HL-60/S4 treated with retinoic acid at 250 ng/mL for 4 days and 3 days (cell line): Measurements from ENCODE around the gene TXNDC11.

Source experiments
- in situ Hi-C: fragments of 300-500 bp; cut with MboI; formaldehyde crosslinking; loops from 2 replicates; pipeline ENCODE4 v1.7.0; 2022; ENCODE audit warnings: low sequenced_read_pairs

Gene TXNDC11

DNA sequence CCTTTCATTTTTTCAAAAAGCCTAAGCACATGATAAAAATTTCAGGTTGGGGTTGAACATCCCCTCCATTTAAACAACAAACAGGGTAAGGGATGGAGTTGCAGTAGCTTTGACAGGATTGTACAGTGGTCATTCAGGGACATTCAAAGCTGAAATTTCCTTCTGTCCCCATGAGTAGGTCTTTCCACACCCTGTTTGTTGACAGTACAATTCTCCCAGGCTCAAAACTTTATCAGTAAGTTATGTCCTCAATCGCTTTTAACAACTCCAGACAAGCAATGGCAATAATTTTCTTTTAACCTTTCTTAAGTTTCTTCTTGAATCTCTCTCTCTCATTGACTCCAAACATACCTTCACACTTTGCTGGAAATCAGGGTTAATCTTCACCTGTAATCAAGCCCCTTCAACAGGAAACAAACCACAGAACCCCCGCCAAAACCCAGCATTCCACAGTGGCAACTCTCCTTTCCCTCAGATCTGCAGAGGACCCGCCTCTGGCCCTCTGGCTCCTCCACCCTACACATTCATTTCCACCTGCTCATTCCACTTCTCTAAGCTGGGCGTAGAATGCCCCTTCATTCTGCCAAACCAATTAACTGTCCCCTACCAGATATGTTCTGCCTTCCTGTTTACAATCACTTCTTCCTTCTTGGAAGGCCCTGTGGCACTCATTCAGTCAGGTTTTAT, 20.7 kb downstream of the TXNDC11 start:
- in situ Hi-C loops, result loop anchor here (25.0 kb wide), 2 partner anchors 310 to 760 kb away; no protein-coding TSS in a partner anchor

DNA sequence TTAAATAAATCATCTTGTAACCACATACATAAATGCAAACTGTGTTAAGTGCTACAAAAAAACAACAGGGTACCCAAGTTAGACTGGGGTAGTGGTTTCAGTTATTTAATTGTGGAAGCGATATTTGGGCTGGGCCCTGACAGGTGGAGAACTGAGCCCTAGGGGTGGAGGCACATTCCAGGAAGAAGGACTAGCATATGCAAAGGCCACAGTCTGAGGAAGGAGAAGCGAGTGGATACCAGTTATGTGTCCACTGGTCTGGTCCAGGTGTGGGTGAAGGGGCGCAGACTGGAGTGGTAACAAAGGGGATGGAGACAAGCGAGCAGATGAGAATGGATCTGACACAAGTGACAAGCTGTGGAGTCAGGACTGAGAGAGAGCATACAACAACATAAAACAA, 22.9 kb downstream of the TXNDC11 start:
- in situ Hi-C loops, result loop anchor here (25.0 kb wide), 2 partner anchors 307 to 757 kb away; no protein-coding TSS in a partner anchor

DNA sequence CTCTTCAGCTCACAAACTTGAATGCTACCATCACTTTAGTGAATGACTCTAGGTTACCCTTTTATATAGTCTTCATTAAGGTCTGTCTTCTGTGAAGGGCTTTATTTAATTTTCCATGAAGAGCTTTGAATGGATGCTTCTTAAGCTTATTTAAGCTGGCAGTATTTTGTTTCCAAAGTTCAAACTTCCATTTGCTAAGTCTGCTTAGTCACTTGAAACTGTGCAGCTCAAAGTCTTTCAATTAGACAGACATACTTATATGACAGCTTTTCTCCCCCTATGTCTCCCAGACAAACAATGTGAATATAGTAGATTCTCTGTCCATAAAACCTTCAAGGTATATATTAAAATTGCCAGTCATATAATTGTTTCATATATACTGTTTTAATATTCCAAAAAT, 23.5 kb downstream of the TXNDC11 start:
- in situ Hi-C loops, result loop anchor here (25.0 kb wide), 2 partner anchors 307 to 757 kb away; no protein-coding TSS in a partner anchor

DNA sequence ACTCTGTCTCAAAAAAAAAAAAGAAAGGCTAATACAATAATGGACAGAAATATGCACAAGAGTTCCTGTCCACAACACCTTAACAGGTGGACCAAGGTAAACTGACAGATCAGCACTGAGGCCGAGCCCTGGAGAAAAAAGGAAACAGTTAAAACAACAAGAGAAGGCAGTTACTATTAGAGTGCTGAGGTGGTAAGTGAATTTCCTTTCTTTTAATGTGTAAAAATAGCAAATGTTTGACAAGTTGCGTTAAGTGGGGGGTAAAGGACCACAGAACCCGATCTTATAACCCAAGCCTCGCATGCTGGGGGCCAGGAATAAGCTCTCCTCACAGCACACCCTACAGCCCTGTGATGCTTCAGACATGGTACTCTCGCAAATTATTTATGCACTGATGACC, 24.8 kb downstream of the TXNDC11 start:
- in situ Hi-C loops, result loop anchor here (25.0 kb wide), 2 partner anchors 306 to 756 kb away; no protein-coding TSS in a partner anchor

DNA sequence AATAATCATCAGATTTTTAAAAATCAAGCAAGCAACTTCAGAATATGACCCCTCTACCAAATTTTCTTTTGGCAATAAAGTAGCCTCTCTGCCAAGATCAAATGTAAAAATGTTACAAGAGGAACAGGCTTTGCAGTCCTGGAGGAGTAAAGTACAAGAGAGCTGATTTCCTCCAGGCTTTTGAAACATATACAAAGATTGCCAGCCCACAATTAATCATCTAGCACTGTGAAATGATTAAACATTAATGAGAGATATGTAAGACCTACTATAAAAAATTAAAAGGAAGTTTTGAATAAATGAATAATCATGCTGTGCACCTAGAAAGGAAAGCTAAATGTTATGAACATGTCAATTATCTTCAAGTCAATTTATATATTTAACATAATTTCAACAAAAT, 26.3 kb downstream of the TXNDC11 start:
- in situ Hi-C loops, result loop anchor here (25.0 kb wide), 2 partner anchors 304 to 754 kb away; no protein-coding TSS in a partner anchor

DNA sequence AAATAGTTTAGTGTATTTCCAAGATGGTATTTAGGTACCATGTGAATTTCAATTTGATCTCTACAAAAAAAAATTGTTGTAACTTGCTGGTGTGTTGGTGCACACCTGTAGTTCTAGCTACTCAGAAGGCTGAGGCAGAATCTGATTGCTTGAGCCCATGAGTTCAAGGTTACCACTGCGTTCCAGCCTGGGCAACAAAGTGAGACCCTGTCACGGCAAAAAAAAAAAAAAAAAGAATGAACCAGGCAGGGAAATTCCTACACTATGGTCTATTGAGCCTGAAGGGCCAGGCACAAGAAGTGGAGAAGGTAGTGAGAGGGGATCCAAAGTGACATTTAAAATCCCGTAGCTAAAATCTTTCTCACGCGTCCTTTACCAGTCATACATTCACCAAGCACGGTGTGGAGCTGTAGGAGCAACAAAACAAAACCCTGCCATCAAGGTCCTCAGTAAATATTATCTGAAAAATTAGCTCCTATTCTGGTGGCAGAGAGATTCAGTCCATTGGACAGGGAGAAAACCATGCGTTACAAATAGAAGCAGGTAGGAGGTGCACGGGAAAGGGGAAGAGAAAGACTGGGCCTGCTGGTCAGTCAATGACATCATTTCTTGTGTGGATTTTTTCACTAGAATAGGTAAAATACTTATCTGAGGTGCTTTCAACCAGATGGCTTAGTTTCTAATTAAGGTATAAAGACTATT, 27.3 kb downstream of the TXNDC11 start:
- in situ Hi-C loops, result loop anchor here (25.0 kb wide), 2 partner anchors 303 to 753 kb away; no protein-coding TSS in a partner anchor

DNA sequence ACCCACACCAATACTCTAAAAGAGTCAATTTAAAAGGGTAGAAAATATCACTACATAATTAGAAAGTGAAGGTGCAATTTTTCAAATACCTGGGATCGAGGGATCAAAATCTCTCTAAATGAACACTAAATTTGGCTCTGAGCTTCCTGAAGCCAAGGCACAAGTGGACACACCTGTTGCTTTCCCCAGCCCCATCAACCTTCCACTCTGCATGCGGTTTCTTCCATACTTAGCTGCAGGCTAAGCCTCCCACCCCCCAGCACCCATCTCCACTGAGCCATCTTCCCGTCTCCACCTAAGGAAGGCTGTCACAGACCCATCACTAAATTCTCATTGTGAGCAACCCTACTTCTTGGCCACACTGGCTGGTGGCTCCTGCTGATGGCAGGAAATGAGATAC, 30.5 kb downstream of the TXNDC11 start:
- in situ Hi-C loops, result loop anchor here (25.0 kb wide), 2 partner anchors 300 to 750 kb away; no protein-coding TSS in a partner anchor

DNA sequence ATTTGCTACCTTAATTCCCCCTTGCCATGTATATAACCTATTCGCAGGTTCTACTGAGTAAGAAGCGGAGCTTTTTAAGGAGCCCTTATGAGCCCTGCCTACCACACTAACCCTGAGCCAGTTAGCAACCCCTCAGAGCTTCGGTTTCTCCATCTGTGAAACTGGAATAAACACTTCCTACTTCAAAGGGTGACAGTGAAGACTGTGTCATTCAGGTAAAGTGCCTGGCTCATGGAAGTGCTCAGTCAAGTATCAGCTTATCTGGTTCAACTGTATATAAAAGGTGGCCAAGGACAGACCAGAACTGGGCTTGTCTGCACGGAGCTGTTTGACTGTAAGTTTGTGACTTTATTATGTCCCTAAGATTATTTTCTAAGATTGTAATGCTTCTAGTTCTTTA, 31.0 kb downstream of the TXNDC11 start:
- in situ Hi-C loops, result loop anchor here (25.0 kb wide), 2 partner anchors 299 to 749 kb away; no protein-coding TSS in a partner anchor

DNA sequence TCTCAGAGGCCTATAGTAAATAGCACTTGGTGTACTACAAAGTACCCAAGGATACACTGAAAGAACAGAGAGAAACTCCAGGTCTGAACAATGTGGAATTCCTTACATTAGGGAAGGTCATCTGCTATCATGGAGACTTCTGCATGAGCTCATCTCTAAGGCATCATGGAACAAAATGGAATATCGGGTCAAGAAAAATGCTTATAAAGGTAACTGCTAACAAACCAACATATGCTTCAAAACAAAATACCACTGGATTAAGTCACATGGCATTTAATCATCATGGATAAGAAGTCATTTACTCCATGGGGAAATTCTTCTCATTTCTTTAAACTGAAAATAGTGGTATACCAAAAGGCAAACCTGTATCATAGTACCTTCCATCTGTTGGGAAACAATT, 34.2 kb downstream of the TXNDC11 start:
- in situ Hi-C loops, result loop anchor here (25.0 kb wide), 2 partner anchors 296 to 746 kb away; no protein-coding TSS in a partner anchor

DNA sequence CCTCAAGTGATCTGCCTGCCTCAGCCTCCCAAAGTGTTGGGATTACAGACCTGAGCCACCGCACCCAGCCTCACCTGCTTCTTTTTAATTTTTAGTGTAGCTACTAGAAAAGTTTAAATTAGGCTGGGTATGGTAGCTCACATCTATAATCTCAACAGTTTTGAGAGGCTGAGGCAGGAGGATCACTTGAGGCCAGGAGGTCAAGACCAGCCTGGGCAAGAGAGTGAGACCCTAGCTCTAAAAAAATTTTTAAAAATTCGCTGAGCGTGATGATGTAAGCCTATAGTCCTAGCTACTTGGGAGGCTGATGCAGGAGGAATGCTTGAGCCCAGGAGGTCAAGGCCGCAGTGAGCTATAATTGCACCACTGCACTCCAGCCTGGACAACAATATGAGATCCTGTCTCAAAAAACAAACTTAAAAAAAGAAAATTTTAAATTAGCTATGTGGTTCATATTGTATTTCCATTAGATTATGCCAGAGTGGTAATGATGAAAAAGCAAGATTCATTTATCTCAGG, 34.9 kb downstream of the TXNDC11 start:
- in situ Hi-C loops, result loop anchor here (25.0 kb wide), 2 partner anchors 295 to 745 kb away; no protein-coding TSS in a partner anchor

DNA sequence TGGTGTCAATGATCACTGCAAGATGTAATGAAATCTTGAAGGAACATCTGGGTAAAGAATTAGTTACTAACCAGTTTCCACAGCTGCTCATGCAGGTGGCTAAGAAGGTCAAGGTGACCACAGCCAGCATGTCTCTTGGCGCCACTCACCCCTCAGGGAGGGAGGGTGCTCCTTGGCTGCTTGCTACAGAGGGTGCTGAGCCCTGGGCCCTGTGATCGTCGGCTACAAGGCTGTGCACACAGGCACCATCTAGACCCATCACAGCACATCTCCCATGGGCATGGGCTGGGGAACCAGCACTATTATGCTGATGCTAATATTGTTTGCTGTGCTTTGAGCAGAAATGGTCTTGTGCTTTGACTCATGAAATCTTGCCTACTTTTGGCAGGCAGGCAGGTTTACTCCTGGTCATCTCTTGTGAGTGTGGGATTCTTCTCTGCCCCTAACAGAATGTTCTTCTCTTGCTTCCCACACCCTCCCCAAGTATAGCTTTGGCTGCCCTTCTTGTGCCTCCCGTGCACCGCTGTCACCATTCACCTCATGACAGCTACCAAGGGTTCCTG, 36.4 kb downstream of the TXNDC11 start:
- in situ Hi-C loops, result loop anchor here (25.0 kb wide), 2 partner anchors 294 to 744 kb away; no protein-coding TSS in a partner anchor

DNA sequence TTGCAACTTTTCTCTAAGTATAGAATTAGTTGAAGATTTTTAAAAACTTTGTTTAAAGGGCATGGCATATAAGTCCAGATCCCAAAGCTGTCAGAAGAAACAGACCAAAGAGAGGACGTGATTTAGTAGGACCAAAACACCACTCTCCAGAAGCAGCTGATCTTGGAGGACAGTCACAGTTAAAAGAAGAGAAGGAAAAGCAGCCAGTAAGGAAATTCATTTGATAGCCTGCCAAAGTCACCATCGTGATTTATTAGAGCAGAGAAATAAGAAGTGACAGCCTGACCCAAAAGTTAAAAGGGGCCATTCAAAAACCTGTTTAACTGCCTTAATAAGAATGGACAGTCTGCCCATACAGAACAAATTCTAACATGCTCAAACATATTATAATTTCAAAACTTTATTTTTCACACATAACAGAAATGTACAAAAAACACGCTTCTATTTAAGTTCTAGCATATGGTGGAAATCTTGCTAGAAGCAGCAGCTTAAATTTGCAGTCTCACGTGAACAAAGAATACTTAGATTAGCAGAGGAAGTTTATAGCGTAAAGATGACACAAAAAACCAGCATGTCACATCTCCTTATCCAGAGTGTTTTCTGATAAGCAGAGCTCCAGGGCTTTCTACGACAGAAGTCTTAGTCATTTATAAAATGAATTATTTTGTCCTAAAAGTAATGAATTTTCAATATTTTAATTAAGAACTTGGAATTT, 37.2 kb downstream of the TXNDC11 start:
- in situ Hi-C loops, result loop anchor here (25.0 kb wide), 2 partner anchors 293 to 743 kb away; no protein-coding TSS in a partner anchor

DNA sequence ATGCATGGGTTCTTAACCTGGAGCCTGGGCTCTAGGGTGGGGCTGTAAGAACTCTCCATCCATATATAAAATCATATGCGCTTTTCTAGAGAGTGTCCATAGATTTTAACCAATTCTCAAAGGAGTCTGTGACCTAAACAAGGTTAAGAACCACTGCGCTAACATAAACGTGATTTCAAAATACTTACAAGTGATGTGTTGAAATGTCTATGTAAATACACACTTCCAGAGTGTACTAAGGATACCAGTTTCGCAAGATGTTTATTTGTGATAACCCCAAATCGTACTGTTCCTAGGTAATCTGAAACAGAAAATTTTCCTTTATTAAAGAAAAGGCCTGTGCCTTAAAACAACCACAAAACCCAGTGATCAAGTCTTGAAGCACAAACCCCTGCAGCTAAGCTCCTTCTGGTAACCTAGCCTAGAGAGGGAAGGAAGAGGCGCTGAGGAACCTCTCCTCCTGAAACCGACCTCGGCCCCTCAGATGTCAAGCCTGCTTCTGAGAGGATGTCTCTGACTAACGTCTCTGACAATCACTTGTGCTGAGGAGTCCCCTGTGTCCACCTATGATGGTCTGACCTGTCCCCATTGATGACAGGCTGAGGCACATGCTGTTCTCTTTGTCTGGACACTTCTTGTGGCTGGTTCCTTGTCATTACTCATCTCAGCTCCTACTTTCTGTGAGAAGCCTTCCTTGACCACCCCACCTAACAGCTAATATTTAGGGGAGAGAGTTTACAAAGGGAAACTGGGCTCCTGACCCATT, 42.2 kb downstream of the TXNDC11 start:
- in situ Hi-C loops, result loop anchor here (25.0 kb wide), 2 partner anchors 288 to 738 kb away; no protein-coding TSS in a partner anchor

DNA sequence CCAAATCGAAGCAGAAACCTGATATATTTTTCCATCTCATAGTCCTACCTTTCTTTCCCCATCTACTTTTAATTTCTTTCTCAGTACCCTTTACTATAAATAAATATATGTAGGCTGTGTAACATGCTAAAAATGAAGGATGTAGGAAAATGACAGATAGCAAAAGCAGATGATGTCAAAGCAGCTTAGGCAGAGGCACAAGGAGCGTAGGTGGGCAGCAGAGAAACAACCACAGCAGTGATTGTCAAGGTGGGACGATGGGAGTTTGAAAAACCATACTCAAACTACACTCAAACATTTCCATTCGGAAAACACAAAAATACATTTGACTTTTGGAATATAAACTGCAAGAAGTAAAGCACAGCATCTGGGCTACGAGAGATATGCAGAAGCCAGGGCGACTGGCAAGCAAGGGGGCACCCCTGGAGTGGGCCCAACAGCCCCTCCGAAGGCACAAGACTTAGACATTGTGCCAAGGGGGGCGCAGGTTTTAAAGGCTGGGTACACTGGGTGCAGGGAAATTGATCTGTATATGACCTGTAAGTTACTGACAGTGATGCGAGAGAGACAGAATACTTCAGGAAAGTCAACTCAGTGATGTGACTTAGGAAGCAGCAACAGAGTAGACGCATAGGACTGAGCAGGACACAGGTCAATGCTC, 43.3 kb downstream of the TXNDC11 start:
- in situ Hi-C loops, result no loop called here

DNA sequence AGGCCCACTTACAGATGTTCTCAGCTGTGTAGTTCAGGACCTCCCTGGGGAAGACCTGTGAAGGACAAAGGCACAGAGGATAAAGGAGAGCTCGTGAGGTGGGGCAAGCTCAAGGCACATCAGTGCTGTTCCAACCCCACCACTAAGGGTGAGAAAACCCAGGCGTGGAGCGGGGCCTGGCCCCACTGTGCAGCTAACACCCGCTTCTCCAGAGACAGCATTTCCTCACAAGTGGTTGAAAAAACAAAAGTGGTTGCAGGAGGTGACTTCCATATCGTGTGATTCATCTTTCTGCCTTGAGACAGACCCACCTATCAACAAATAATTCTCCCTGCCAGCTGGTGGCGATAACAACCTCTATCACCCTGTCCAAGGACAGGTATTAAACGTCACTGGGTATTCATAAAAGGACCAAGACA, 44.4 kb downstream of the TXNDC11 start:
- in situ Hi-C loops, result no loop called here

DNA sequence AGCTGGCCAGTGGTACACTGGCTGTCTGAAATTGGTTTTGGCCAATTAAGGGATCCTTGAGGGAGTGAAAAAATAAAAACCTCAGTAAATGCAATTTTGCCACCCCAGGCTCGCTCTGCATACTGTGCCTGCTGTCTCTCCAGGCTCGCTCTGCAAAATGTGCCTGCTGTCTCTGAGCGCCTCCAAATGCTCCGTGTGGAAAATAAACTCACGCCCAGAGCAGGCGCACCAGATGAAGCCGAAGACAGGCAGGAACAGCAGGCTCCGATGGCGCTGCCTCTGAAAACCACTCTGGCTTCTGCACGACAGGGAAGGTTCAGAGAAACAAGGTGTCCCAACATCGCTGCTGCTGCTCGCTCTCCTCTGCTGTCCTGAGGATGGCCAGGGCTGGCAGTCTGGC, 45.3 kb downstream of the TXNDC11 start:
- in situ Hi-C loops, result no loop called here

DNA sequence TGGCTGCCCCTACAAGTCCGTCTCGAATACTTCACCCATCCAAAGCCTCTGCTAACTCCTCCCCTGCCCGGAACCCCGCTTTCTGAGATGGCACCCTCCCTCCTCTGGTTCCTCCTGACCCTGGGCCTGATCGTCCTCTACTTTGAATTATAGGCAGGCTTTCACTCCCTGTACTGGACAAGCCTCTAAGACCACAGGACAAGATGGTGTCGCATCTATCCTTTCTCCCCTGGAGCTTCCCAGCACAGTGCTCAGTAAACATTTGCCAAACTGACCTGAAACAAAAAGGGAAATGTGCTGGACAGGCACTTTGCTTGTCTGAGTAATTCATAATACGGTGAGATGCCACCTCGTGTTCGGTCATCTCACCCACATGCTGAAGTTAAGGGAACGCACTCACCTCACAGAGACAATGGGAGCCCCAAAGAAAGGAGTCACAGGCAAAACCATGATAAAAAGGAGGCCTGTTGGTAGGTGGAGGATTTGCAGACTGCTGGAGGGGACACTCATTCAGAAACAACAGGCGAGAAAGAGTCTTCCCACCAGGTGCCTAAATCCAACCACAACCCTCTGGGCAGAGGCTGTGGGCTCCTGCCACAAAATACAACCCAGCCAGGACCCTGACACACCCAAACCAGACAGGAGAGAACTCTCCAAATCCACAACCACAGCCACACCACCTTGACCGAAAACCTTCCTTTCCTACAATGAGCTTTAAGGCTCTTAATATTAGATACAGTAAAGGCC, 46.2 kb downstream of the TXNDC11 start:
- in situ Hi-C loops, result no loop called here

DNA sequence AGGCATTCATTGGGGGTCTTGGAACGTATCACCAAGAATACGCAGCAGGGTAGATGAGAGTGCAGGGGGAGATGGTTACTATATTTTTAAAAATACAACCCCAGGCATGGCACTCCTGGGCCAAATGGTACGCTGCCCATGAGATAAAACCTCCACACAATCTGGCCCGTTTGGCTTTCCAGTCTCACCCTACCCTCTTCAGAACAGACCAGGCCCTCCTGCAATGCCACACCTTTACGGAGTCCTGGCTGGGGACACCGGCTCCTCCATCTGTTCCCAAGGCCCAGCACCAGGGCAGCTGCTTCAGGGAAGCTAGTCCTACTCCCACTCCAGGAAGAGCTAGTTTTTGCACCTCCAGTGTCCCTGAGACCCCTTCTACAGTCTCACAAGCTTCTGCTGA, 50.0 kb downstream of the TXNDC11 start:
- in situ Hi-C loops, result no loop called here
